Mammary epithelial cell (primary cell): ENCODE data around the gene XPA.

Source experiments
- CTCF ChIP-seq, 2 donors: IDR thresholded peaks in 1 of 2; conservative IDR thresholded peaks in 1 of 2; 2 replicates each; pipeline ENCODE4 v1.5.1; 2011 to 2012; ENCODE audit warnings: inconsistent platforms in 2 of 2, low read length in 2 of 2, mild to moderate bottlenecking in 2 of 2, control low read depth in 1 of 2, low read depth in 1 of 2; ENCODE audit not compliant: insufficient read depth in 1 of 2; ENCODE audit errors: extremely low read depth in 1 of 2
- EZH2 ChIP-seq: IDR thresholded peaks from 2 replicates; pipeline ENCODE4 v1.6.1; 2012; ENCODE audit warnings: low read length, inconsistent platforms, borderline replicate concordance

- no peak for TF ChIP-seq EZH2
- TF ChIP-seq CTCF (conservative IDR thresholded peaks at IDR 0.05 in 1 of 2, IDR thresholded peaks at IDR 0.05 in 1 of 2; ENCODE audit: extremely low read depth in 1 of 2, insufficient read depth in 1 of 2, low read depth in 1 of 2, low read length in 2 of 2): no peak
These were observed 14.1 kb upstream of the XPA start for GRCh38 chr9:97711223-97711626.
